OCI-LY1 (cell line): Measurements from ENCODE around the gene ILF2.

Source experiments
- H2AFZ ChIP-seq: fragments of 200-600 bp; sonication (generic), shearing (Covaris generic); 2 replicates; pipeline ENCODE4 v1.6.0; 2014; ENCODE audit warnings: antibody characterized with exemption, mild to moderate bottlenecking, low read length
- H3F3A ChIP-seq: fragments of 200-600 bp; sonication (generic), shearing (Covaris generic); 2 replicates; pipeline ENCODE4 v1.6.0; 2014; ENCODE audit warnings: mild to moderate bottlenecking, antibody characterized with exemption, low read length, moderate library complexity; ENCODE audit not compliant: insufficient read depth
- H3K27ac ChIP-seq: fragments of 200-600 bp; sonication (generic); 2 replicates; pipeline ENCODE4 v1.5.1; 2014; ENCODE audit warnings: low read length, mixed run types, mild to moderate bottlenecking, low read depth; ENCODE audit not compliant: poor library complexity, severe bottlenecking
- H3K27me3 ChIP-seq: fragments of 200-600 bp; sonication (generic); 2 replicates; pipeline ENCODE4 v1.6.0; 2014; ENCODE audit warnings: antibody characterized with exemption, mild to moderate bottlenecking, low read length, moderate library complexity; ENCODE audit not compliant: insufficient read depth
- H3K36me3 ChIP-seq: fragments of 200-600 bp; sonication (generic); 2 replicates; pipeline ENCODE4 v1.6.1; 2014; ENCODE audit warnings: mild to moderate bottlenecking, antibody characterized with exemption, low read length, moderate library complexity, mixed read lengths; ENCODE audit not compliant: insufficient read depth
- H3K4me1 ChIP-seq: fragments of 200-600 bp; sonication (generic); 2 replicates; pipeline ENCODE4 v1.5.1; 2014; ENCODE audit warnings: mild to moderate bottlenecking, low read length, moderate library complexity; ENCODE audit not compliant: insufficient read depth, severe bottlenecking
- H3K4me2 ChIP-seq: fragments of 200-600 bp; sonication (generic), shearing (Covaris generic); 2 replicates; pipeline ENCODE4 v1.6.1; 2014; ENCODE audit warnings: low read length
- H3K4me3 ChIP-seq: fragments of 200-600 bp; sonication (generic); 2 replicates; pipeline ENCODE4 v1.5.1; 2014; ENCODE audit warnings: low read length, low read depth, mild to moderate bottlenecking, mixed read lengths; ENCODE audit not compliant: poor library complexity, severe bottlenecking
- H3K79me2 ChIP-seq: fragments of 200-600 bp; shearing (Covaris generic); 2 replicates; pipeline ENCODE4 v1.6.1; 2016; ENCODE audit warnings: mixed run types, low read length, mixed read lengths; ENCODE audit not compliant: insufficient read depth
- H3K9ac ChIP-seq: fragments of 200-600 bp; sonication (generic), shearing (Covaris generic); 2 replicates; pipeline ENCODE4 v1.6.1; 2014; ENCODE audit warnings: mild to moderate bottlenecking, low read length, mixed read lengths
- H3K9me2 ChIP-seq: fragments of 200-600 bp; sonication (generic), shearing (Covaris generic); 2 replicates; pipeline ENCODE4 v1.6.1; 2014; ENCODE audit warnings: low read depth, mild to moderate bottlenecking, low read length, mixed read lengths
- H3K9me3 ChIP-seq: fragments of 200-600 bp; shearing (Covaris generic); 2 replicates; pipeline ENCODE4 v1.6.1; 2014; ENCODE audit warnings: low read length, mixed read lengths
- H4K20me1 ChIP-seq: fragments of 200-600 bp; sonication (generic), shearing (Covaris generic); 2 replicates; pipeline ENCODE4 v1.6.0; 2016; ENCODE audit warnings: mild to moderate bottlenecking, low read length; ENCODE audit not compliant: insufficient read depth
- EZH2 ChIP-seq: fragments of 200-600 bp; sonication (generic), shearing (Covaris generic); IDR thresholded peaks from 2 replicates; pipeline ENCODE4 v1.8.0; 2017; ENCODE audit warnings: borderline replicate concordance, mixed run types, mild to moderate bottlenecking, antibody characterized with exemption, low read length, moderate library complexity, mixed read lengths
- TF ChIP-seq, protein P1 (sequence below): fragments of 200-600 bp; sonication (generic), shearing (Covaris generic); IDR thresholded peaks from 2 replicates; pipeline ENCODE4 v1.5.1; 2017; ENCODE audit warnings: mild to moderate bottlenecking, antibody characterized with exemption, low read length, moderate library complexity, mixed read lengths

Gene ILF2

GRCh38 chr1:153616917-153617311 lies 53.9 kb downstream of the ILF2 start:
- no peak overlapping the region for H3K27ac ChIP-seq
- no peaks in the 10 kb centered on the region for H3K9me2 ChIP-seq
- no peak overlapping the region for H2AFZ ChIP-seq
- H3K27me3 ChIP-seq = no peaks in the 10 kb centered on the region
- TF ChIP-seq, protein P1, sequence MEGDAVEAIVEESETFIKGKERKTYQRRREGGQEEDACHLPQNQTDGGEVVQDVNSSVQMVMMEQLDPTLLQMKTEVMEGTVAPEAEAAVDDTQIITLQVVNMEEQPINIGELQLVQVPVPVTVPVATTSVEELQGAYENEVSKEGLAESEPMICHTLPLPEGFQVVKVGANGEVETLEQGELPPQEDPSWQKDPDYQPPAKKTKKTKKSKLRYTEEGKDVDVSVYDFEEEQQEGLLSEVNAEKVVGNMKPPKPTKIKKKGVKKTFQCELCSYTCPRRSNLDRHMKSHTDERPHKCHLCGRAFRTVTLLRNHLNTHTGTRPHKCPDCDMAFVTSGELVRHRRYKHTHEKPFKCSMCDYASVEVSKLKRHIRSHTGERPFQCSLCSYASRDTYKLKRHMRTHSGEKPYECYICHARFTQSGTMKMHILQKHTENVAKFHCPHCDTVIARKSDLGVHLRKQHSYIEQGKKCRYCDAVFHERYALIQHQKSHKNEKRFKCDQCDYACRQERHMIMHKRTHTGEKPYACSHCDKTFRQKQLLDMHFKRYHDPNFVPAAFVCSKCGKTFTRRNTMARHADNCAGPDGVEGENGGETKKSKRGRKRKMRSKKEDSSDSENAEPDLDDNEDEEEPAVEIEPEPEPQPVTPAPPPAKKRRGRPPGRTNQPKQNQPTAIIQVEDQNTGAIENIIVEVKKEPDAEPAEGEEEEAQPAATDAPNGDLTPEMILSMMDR = no peak
- no peak for TF ChIP-seq EZH2
- H3F3A ChIP-seq = no peaks in the 10 kb centered on the region
- H3K4me1 ChIP-seq = no peaks in the 10 kb centered on the region
- no peak overlapping the region for H3K4me3 ChIP-seq
- H3K36me3 ChIP-seq = no peaks in the 10 kb centered on the region; the same call in 1 of the 2 replicates
- no peaks in the 10 kb centered on the region for H4K20me1 ChIP-seq
- no peak overlapping the region for H3K4me2 ChIP-seq
- no peaks in the 10 kb centered on the region for H3K79me2 ChIP-seq
- no peaks in the 10 kb centered on the region for H3K9me3 ChIP-seq
- H3K9ac ChIP-seq = no peak overlapping the region

DNA sequence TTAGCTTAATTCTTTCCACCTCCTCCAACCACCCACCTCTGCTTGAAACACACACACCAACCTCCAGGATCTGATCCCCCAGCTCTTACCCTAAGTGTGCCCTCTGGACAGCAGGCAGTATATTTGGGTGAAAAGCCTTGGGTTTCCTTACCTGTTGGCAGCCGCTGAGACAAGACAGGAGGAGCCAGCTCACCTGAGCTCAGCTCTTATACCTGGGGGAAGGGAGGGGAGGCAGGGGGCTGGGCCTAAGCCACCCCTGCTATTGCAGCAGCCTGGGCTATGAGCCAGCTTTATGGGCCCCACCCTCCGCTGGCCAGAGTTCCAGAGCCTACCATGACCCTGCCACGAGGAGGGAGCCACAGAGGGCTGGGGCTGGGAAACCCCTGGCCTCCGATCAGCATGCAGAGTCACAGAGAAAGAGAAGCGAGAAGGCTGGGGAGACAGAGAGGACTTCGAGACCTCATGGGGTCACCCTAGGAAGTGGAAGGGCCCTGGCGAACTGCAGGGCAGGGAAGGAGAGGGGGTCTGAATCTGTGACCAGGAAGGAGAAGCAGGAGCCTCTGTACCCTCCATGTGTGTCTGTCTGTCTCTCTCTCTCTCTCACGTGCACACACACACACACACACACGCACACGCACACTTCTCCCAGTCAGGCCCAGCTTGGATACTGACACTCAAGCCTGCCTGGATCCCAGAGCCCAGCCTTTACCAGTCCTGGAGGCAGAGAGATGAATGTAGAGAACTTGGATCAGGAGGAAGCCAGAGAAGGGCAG lies 54.5 kb downstream of the ILF2 start, which contains the start of gene S100A14:
S100A14 (minus strand) TSS at position 182 of the 773 bp plus-strand sequence. CDS start 467 bp downstream, outside the sequence.
- H3K27ac ChIP-seq = no peak within 1 kb of the TSS
- H2AFZ ChIP-seq = no peak within 1 kb of the TSS
- no peak within 1 kb of the TSS for H3K9ac ChIP-seq

GRCh38 chr1:153615406-153615805 lies 55.4 kb downstream of the ILF2 start:
- TF ChIP-seq, protein P1 = no peak
- TF ChIP-seq EZH2 = no peak
- H4K20me1 ChIP-seq = no peaks in the 10 kb centered on the region
- no peak overlapping the region for H2AFZ ChIP-seq
- H3K9me2 ChIP-seq = no peaks in the 10 kb centered on the region
- H3K27me3 ChIP-seq = no peaks in the 10 kb centered on the region
- H3K9ac ChIP-seq = no peak overlapping the region
- H3F3A ChIP-seq = no peaks in the 10 kb centered on the region
- no peaks in the 10 kb centered on the region; the same call in 1 of the 2 replicates for H3K36me3 ChIP-seq
- H3K79me2 ChIP-seq = no peaks in the 10 kb centered on the region
- no peak overlapping the region for H3K4me2 ChIP-seq
- H3K27ac ChIP-seq = no peak overlapping the region
- no peaks in the 10 kb centered on the region for H3K4me1 ChIP-seq
- no peak overlapping the region for H3K4me3 ChIP-seq
- no peaks in the 10 kb centered on the region for H3K9me3 ChIP-seq

More for the DNA sequence above, 54.5 kb downstream of the ILF2 start, which contains the start of gene S100A14:
- Histone ChIP-seq H3K36me3 (no peaks in the 10 kb centered on the region; the same call in 1 of the 2 replicates), H3K4me2 (no peak within 1 kb of the TSS), H3K9me3 (no peaks in the 10 kb centered on the region), H3K27me3 (no peaks in the 10 kb centered on the region), H4K20me1 (no peaks in the 10 kb centered on the region), H3F3A (no peaks in the 10 kb centered on the region), H3K4me1 (no peaks in the 10 kb centered on the region), H3K4me3 (no peak within 1 kb of the TSS), H3K79me2 (no peaks in the 10 kb centered on the region), H3K9me2 (no peaks in the 10 kb centered on the region)
- TF ChIP-seq, protein P1 = no peak
- no peak for TF ChIP-seq EZH2
